Measurements from ENCODE around the gene PDCD2L.

DNA sequence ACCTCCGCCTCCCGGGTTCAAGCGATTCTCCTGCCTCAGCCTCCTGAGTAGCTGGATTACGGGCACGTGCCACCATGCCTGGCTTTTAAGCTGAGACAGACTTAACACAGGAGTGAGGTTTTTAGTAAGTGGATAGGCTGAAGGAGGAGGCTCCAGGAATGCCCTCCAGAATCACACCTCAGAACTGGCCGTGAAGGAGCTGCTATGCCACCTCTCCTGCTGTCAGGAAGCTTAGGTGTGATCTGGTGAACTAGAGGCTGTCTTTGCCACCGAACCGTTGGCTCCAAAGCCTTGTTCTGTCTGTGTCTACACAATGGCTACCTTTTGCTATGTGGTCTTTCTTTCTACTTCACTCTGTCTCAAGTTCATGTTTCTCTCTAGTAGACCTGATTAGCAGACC lies 4.2 kb downstream of the PDCD2L start:
- no peak for TF ChIP-seq POLR2A (IDR thresholded peaks at IDR 0.05)
- TF ChIP-seq, protein P1, sequence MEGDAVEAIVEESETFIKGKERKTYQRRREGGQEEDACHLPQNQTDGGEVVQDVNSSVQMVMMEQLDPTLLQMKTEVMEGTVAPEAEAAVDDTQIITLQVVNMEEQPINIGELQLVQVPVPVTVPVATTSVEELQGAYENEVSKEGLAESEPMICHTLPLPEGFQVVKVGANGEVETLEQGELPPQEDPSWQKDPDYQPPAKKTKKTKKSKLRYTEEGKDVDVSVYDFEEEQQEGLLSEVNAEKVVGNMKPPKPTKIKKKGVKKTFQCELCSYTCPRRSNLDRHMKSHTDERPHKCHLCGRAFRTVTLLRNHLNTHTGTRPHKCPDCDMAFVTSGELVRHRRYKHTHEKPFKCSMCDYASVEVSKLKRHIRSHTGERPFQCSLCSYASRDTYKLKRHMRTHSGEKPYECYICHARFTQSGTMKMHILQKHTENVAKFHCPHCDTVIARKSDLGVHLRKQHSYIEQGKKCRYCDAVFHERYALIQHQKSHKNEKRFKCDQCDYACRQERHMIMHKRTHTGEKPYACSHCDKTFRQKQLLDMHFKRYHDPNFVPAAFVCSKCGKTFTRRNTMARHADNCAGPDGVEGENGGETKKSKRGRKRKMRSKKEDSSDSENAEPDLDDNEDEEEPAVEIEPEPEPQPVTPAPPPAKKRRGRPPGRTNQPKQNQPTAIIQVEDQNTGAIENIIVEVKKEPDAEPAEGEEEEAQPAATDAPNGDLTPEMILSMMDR (IDR thresholded peaks at IDR 0.05) = no peak
